ENCODE data around the gene RCCD1.

DNA sequence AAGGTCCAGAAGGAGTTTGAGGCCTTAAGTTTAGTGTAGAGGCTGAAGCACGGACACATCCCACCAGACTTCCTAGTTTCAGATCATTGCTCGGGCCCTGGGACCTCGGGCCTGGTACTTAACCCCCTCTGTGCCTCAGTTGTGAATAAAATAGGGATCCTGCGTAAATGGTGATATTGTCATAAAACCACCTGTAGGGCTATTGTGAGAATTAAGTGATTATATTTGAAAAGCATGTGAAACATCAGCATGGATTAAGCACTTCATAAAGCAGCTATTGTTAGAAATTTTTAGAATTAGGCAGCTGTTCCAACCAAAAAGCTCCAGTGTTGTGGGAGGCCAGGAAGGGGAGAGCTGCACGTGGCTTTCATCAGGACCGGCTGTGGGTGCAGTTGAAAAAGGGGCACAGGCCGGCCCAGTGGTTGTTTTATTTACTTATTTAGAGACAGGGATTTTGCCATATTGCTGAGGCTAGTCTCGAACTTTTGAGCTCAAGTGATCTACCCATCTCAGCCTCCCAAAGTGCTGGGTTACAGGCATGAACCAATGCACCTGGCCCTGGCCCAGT lies 4.4 kb downstream of the RCCD1 start:
- TF ChIP-seq ZNF292 (tag by site-specific recombination; IDR thresholded peaks at IDR 0.05; ENCODE audit: borderline replicate concordance, low read depth) = no peak
- no peak for TF ChIP-seq ZNF394 (tag by site-specific recombination; IDR thresholded peaks at IDR 0.05; ENCODE audit: borderline replicate concordance)
- TF ChIP-seq WT1 (tag by site-specific recombination; IDR thresholded peaks at IDR 0.05) = no peak
- TF ChIP-seq, protein P1, sequence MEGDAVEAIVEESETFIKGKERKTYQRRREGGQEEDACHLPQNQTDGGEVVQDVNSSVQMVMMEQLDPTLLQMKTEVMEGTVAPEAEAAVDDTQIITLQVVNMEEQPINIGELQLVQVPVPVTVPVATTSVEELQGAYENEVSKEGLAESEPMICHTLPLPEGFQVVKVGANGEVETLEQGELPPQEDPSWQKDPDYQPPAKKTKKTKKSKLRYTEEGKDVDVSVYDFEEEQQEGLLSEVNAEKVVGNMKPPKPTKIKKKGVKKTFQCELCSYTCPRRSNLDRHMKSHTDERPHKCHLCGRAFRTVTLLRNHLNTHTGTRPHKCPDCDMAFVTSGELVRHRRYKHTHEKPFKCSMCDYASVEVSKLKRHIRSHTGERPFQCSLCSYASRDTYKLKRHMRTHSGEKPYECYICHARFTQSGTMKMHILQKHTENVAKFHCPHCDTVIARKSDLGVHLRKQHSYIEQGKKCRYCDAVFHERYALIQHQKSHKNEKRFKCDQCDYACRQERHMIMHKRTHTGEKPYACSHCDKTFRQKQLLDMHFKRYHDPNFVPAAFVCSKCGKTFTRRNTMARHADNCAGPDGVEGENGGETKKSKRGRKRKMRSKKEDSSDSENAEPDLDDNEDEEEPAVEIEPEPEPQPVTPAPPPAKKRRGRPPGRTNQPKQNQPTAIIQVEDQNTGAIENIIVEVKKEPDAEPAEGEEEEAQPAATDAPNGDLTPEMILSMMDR (tag by site-specific recombination; IDR thresholded peaks at IDR 0.05) = no peak
- no peak for TF ChIP-seq ZBTB21 (tag by site-specific recombination; IDR thresholded peaks at IDR 0.05)
- no peak for TF ChIP-seq PBX3 (CRISPR knock-in tag; IDR thresholded peaks at IDR 0.05)
- no peak for TF ChIP-seq ZNF10 (tag by site-specific recombination; IDR thresholded peaks at IDR 0.05)

All from HEK293 (cell line).